Vagina (tissue), 2 donors: ENCODE data around the gene PGP. TPM values are rescaled to one million over a fixed set of nuclear protein-coding genes. Genes with fewer than 3 reads are reported as not detected.
"Not testable (repeated sequence)": the region's sequence is repeated elsewhere in the genome, so short reads cannot be mapped to it uniquely, and the experiment has no call there.

Source experiments
- DNase-seq, 2 donors: peaks; one replicate each; pipeline ENCODE4 v3.0.0-alpha.2; 2017; ENCODE audit errors: extremely low spot score in 2 of 2
- H3K27ac ChIP-seq: fragments of 200-600 bp; sonication (generic); one replicate; pipeline ENCODE4 v1.5.1; 2019
- H3K27me3 ChIP-seq: fragments of 200-600 bp; sonication (generic); one replicate; pipeline ENCODE4 v1.5.1; 2019
- H3K36me3 ChIP-seq, 2 donors: fragments of 200-600 bp; sonication (generic); one replicate each; pipeline ENCODE4 v1.5.1; 2017 to 2019
- H3K4me1 ChIP-seq: fragments of 200-600 bp; sonication (generic); one replicate; pipeline ENCODE4 v1.5.1; 2019
- H3K4me3 ChIP-seq, 2 donors: fragments of 200-600 bp; sonication (generic); 1 replicate in 1 of 2; 2 replicates in 1 of 2; pipeline ENCODE4 v1.5.1; 2016 to 2019
- H3K9me3 ChIP-seq: fragments of 200-600 bp; sonication (generic); one replicate; pipeline ENCODE4 v1.5.1; 2019
- POLR2A ChIP-seq, 2 donors: fragments of 450-650 bp; IDR thresholded peaks; one replicate each; pipeline ENCODE4 v1.6.1; 2017; ENCODE audit warnings: antibody characterized with exemption in 2 of 2, mild to moderate bottlenecking in 2 of 2, moderate library complexity in 2 of 2
- POLR2AphosphoS5 ChIP-seq, 2 donors: sonication (generic); formaldehyde crosslinking; IDR thresholded peaks; one replicate each; pipeline ENCODE4 v1.9.0; 2017; ENCODE audit warnings: antibody characterized with exemption in 2 of 2, mild to moderate bottlenecking in 2 of 2, low read depth in 1 of 2; ENCODE audit not compliant: insufficient read depth in 1 of 2
- intact Hi-C: fragments of 100-400 bp; cut with DNase I; formaldehyde crosslinking; loops from one replicate; pipeline ENCODE4 v1.15.1; 2023
- total RNA-seq: library from RNA; depleted of rRNA; stranded (reverse); fragments of >200 nt; gene quantifications from one replicate; pipeline ENCODE4 v1.2.3, GENCODE V29; 2016
- TF ChIP-seq, protein P1 (sequence below), 3 experiments: fragments of 450-650 bp in 2 of 3; fragments of 200-600 bp in 1 of 3; sonication (generic) in 1 of 3; IDR thresholded peaks; one replicate each; pipeline ENCODE4 v1.5.1; 2017 to 2019; ENCODE audit warnings: antibody characterized with exemption in 3 of 3, mild to moderate bottlenecking in 2 of 3, moderate library complexity in 2 of 3

Gene PGP
- total RNA-seq, 1 donor from 2014 or later = 15.5 TPM

- no peak for DNase-seq
- intact Hi-C loops = no loop called here
- H3K36me3 ChIP-seq = peaks cover 0 to 40% of the 10 kb centered on the region in 2 donors
- H3K9me3 ChIP-seq = no peaks in the 10 kb centered on the region
- no peaks in the 10 kb centered on the region for H3K4me1 ChIP-seq
- no peaks in the 10 kb centered on the region for H3K27me3 ChIP-seq
- no peak overlapping the region for H3K4me3 ChIP-seq
- TF ChIP-seq, protein P1, sequence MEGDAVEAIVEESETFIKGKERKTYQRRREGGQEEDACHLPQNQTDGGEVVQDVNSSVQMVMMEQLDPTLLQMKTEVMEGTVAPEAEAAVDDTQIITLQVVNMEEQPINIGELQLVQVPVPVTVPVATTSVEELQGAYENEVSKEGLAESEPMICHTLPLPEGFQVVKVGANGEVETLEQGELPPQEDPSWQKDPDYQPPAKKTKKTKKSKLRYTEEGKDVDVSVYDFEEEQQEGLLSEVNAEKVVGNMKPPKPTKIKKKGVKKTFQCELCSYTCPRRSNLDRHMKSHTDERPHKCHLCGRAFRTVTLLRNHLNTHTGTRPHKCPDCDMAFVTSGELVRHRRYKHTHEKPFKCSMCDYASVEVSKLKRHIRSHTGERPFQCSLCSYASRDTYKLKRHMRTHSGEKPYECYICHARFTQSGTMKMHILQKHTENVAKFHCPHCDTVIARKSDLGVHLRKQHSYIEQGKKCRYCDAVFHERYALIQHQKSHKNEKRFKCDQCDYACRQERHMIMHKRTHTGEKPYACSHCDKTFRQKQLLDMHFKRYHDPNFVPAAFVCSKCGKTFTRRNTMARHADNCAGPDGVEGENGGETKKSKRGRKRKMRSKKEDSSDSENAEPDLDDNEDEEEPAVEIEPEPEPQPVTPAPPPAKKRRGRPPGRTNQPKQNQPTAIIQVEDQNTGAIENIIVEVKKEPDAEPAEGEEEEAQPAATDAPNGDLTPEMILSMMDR (IDR thresholded peaks at IDR 0.05) = no peak
- no peak for TF ChIP-seq POLR2A (IDR thresholded peaks at IDR 0.05)
- no peak for TF ChIP-seq POLR2AphosphoS5 (IDR thresholded peaks at IDR 0.05; ENCODE audit: insufficient read depth in 1 of 2, low read depth in 1 of 2)
- no peak overlapping the region for H3K27ac ChIP-seq
These were observed 28.4 kb upstream of the PGP start for GRCh38 chr16:2243031-2243528.

DNA sequence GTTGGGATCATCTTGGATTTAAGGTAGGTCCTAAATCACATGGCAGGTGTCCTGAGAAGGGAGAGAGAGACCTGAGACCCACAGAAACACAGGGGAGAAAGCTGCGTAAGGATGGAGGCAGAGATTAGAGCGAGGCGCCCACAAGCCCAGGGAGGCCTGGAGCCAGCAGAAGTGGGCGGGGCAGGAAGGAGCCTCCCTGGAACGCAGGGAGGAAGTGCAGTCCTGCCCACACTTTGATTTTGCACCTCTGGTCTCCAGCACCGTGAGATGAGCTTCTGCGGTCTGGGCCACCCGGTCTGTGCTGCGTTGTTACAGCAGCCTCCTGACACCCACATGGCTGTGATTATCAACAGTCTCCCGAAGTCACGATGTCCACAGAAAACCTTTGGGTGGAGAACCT is 28.0 kb upstream of the PGP start:
- peaks cover 4% of the 10 kb centered on the region for H3K4me1 ChIP-seq
- H3K9me3 ChIP-seq = no peaks in the 10 kb centered on the region
- peaks cover 0 to 40% of the 10 kb centered on the region in 2 donors for H3K36me3 ChIP-seq
- H3K27me3 ChIP-seq = peaks cover under 1% of the 10 kb centered on the region
- TF ChIP-seq POLR2AphosphoS5 (IDR thresholded peaks at IDR 0.05; ENCODE audit: insufficient read depth in 1 of 2, low read depth in 1 of 2) (no peak), POLR2A (IDR thresholded peaks at IDR 0.05) (no peak)
- TF ChIP-seq, protein P1 (IDR thresholded peaks at IDR 0.05) = no peak
- intact Hi-C loops = no loop called here
- H3K4me3 ChIP-seq = no peak overlapping the region
- DNase-seq = no peak
- no peak overlapping the region for H3K27ac ChIP-seq

GRCh38 chr16:2240331-2240730 is 25.7 kb upstream of the PGP start:
- H3K9me3 ChIP-seq, H3K27ac ChIP-seq, H3K27me3 ChIP-seq, intact Hi-C loops, DNase-seq, H3K4me3 ChIP-seq: not testable (repeated sequence)
- Histone ChIP-seq H3K36me3 (peaks cover 0 to 29% of the 10 kb centered on the region in 2 donors), H3K4me1 (peaks cover 22% of the 10 kb centered on the region)

DNA sequence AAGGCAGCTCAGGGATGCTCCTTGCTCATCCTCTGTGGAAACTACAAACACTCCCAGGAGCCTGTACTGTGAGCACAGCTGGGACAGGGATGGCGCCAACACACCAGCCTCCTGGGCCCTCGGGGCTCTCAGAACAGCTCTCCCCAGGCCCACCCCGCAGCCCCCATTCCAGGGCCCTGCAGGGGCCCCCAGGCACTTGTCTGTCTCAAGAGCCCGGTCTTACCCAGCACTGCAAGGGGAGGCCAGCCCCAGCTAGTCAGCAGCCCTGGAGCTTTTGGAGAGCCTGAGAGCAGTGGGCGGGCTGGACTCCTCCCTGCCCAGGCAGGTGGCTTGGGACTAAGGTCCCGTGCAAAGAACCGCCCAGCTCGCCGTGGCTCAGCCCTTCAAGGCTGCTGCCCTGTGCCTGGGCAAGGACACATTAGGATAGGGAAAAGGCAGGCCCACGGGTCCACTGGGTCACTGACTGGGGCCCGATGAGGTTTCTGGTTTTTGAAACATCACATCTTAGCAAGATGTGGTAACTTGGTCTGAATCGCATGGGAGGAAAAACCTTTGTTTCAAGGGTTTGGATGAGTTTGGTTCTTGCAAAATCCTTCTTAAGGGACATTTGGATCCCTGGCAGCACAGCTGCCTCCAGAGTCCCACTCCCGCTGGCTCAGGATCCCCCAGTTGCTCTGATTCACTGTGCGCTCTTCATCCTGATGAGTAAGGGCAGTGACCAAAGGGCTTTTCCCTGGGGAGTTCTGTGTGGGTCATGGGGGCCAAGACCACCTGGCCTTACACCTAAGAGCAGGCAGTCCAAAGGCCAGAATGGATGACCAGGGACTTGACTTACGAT is 24.4 kb upstream of the PGP start:
- H3K9me3 ChIP-seq = no peaks in the 10 kb centered on the region
- DNase-seq = no peak
- H3K4me3 ChIP-seq = no peak overlapping the region
- H3K4me1 ChIP-seq = peaks cover 22% of the 10 kb centered on the region
- TF ChIP-seq, protein P1 (IDR thresholded peaks at IDR 0.05) = no peak
- TF ChIP-seq POLR2A (IDR thresholded peaks at IDR 0.05) = no peak
- TF ChIP-seq POLR2AphosphoS5 (IDR thresholded peaks at IDR 0.05; ENCODE audit: insufficient read depth in 1 of 2, low read depth in 1 of 2) = no peak
- peaks cover 0 to 30% of the 10 kb centered on the region in 2 donors for H3K36me3 ChIP-seq
- intact Hi-C loops = no loop called here
- H3K27me3 ChIP-seq = peaks cover 9% of the 10 kb centered on the region
- no peak overlapping the region for H3K27ac ChIP-seq

- Histone ChIP-seq H3K9me3 (no peaks in the 10 kb centered on the region), H3K27ac (no peak overlapping the region), H3K36me3 (peaks cover 0 to 34% of the 10 kb centered on the region in 2 donors), H3K4me3 (no peak overlapping the region), H3K27me3 (peaks cover 9% of the 10 kb centered on the region), H3K4me1 (peaks cover 22% of the 10 kb centered on the region)
- no peak for DNase-seq
- no peak for TF ChIP-seq POLR2A (IDR thresholded peaks at IDR 0.05)
- no peak for TF ChIP-seq POLR2AphosphoS5 (IDR thresholded peaks at IDR 0.05; ENCODE audit: insufficient read depth in 1 of 2, low read depth in 1 of 2)
- TF ChIP-seq, protein P1 (IDR thresholded peaks at IDR 0.05) = no peak
- intact Hi-C loops = no loop called here
These were observed 23.7 kb upstream of the PGP start for GRCh38 chr16:2238150-2238837.
